Hematopoietic multipotent progenitor cell treated with erythropoietin and hydrocortisone succinate and interleukin-3 and kit ligand, for 6 days (in vitro differentiated cells): ENCODE data around the gene GLRX2.
"Not testable (repeated sequence)": the region's sequence is repeated elsewhere in the genome, so short reads cannot be mapped to it uniquely, and the experiment has no call there.

ENCODE experiments used
- DNase-seq: peaks from one replicate; pipeline ENCODE4 v3.0.0-alpha.2; 2015

GLRX2 gene

DNA sequence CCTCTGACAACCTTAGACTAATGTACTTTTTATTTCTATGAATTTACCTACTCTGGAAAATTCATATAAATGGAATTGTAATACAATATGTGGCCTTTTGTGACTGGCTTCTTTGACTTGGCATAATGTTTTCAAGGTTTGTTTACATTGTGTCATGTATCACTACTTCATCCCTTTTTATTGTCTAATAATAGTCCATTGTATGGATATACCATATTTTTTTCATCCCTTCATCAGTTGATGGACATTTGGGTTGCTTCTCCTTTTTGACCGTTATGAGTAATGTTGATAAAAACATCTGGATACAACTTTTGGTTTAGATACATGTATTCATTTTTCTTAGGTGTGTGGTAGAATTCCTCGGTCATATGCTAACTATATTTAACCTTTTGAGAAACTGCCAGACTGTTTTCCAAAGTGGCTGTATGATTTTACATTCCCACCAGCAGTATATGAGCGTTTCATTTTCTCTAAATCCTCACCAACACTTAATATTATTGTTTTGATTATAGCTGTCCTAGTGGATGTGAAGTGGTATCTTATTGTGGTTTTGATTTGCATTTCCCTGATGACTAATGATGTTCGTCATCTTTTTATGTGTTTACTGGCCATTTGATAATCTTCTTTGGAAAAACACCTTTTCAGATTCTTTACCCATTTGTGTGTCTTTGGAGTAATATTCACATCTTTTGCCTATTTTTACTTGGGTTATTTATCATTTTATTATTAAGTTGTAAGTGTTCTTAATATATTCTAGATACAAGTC lies 42.3 kb downstream of the GLRX2 start:
- DNase-seq: no peak

DNA sequence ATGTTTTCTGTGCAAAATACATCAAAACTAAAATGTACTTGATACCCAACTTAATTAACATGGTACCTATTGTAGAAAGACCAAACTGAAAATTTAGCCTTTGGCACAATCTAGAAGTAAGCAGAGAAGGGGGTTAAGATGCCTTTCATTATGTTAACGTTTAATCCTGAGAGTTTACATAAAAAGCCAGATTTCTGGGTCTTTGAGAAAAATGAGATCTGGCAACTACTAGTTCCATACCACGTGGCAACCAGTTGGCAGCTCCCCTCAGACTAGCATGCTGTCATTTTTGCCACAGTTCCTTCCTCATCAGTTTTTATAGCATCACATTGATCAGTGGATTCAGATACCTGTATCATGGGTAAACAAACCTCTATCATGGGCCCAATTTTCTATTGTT lies 44.3 kb downstream of the GLRX2 start:
- peak; percentile 75 for DNase-seq

DNA sequence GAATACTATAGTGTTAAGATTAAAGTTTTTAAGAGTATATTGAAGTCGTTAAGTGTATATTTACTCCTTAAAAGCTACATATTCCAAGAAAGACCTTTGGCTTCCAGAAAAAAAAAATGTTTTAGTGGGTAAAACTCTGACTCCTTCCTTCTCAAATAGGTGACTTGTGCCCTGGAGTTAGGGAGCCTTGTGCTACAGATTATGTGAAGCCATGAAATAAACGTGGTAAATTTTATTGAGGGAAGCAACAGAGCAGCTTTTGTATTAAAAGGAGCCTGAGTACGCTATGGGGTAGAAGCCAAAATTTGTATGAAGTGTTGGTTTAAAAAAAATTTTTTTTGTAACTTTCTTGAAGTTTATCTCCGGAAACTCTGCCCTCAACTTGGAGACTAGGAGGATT lies 44.8 kb downstream of the GLRX2 start:
- peak; percentile 34 for DNase-seq

DNA sequence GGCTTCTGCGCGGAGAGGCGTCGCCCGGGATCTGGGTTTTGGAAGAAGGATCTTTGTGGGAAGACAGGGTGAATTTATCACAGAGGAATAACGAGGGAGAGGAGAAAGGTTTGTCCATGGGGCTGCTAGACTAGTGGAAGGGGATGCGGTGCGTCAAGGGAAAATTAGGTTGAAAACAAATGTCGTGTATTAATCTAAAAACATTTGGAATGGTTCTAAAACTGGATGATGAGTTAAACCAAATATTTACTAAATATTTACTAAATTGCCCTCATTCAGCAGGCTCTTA lies 45.2 kb downstream of the GLRX2 start:
- DNase-seq: no peak

DNA sequence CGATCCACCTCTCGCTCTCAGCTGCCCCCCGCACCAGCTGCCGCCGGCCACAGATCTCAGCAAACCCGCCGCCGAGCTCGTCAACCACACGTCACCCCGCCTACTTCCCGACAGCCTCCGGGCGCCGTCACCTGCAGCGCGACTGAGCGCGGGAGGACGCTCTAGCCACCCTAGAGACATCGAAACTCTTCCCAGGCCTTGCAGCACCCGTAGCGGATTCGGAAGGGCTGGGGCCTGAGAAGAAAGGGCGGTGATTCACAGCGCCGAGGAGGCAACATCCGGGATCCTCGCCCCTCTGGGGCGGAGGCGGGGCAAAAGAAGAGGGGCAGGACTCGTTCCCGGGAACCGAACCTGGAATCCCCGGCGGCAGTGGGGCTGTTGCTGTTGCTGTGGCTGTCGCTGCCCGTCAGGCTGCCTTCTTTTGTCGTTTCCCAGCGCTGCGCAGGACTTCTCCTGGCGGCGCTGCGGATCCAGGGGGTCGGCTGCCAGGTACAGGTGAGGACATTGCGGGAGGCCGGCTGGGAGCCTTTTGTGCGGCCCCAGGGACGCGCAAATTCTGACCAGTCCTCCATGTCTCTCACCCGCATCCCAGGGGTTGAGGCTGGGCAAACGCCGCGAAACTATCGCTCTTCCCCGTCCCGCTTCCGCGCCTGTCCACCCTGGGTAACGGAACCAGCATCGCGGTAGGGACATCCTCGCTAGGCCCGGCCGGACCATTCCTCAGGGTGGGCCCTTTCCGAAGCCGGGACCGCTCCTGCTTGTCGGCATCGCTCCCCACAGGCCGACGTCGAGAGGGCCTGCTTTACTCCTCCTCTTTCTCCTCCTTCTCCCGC lies 45.7 kb downstream of the GLRX2 start, which contains the start of the genes RO60 and UCHL5:
TSS of gene RO60 (plus strand) at position 331 of the 833 bp plus-strand sequence. CDS start 9,443 bp downstream, outside the sequence.
TSS of gene UCHL5 (minus strand) at position 79 of the 833 bp plus-strand sequence. CDS start 100 bp downstream, outside the sequence.
- peak; percentile 99 for DNase-seq

DNA sequence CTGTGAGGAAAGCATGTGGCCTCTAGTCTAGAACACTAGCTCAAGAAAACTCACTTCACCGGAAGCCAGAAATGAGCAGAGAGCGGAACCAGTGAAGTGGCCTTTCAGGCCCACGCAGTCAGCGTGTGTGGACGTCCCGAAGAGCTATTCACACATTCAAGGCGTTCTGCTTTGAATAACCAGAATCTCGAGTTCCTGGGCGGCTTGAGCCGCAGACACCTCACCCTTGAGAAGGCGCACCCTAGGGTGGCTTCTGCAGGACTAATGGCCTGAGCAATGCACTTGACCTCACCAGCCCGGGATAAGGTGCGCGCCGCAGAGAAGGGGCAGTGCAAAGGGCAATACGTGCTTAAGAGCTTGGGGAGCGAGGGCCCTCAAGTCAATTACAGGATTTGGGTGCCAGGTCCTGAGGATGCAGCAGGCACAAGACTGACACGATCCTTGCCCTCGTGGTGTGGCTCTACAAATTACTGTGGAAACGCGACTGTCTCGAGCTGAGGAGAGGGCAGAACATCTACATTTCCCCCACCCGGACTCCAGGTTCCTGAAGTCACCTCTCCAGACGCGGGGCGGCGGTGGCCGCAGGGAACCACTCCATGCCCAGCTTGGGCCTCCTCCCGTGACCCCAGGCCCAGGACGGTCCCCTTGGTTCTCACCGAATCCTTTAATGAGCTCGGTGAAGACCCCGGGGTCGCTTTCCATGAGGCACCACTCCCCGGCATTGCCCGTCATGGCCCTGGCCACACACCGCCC lies 46.5 kb downstream of the GLRX2 start:
- peak; percentile 85 for DNase-seq

DNA sequence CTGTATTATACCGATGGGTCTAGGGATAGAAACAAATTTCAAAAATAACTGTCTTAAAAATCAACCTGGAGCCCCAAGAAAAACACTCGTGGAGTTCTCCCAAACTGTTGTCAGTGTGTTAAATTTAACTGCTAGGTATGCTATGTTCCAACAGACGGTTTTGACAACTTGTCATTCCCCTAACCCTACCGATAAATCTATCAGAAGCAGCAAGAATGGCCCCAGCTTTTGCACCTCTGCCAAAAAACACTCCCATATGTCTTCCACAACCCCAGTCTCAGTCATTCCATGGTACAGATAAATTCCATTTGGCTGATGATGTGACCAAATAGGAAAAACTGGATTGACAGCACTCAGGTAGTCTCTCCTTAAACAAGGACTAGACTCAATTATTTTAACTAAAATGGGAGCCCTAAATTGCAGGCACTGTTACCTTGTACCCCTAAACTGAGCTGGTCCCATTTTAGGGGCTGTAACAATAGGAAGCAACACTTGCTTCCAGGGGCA lies 51.0 kb downstream of the GLRX2 start:
- no peak for DNase-seq

DNA sequence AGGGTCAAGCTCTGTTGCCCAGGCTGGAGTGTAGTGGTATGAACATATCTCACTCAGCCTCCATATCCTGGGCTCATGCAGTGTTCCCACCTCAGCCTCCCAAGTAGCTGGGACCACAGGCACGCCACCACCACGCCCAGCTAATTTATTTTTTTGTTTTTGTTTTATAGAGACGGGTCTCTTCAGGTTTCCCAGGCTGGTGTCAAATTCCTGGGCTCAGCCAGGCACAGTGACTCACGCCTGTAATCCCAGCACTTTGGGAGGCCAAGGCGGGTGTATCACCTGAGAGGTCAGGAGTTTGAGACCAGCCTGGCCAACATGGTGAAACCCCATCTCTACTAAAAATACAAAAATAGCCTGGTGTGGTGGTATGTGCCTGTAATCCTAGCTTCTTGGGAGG lies 56.3 kb downstream of the GLRX2 start:
- DNase-seq: not testable (repeated sequence)
